ENCODE data around the gene LOXHD1. TPM values are rescaled to one million over a fixed set of nuclear protein-coding genes. Genes with fewer than 3 reads are reported as not detected.

The LOXHD1 gene
- total and polyA plus RNA-seq, 2 donors (not counting 1 experiment from before 2014, with no cell fraction given), result not detected

- Histone ChIP-seq H3K36me3 (replicated peaks in 1 of 2; ENCODE audit: control extremely low read depth in 1 of 2, control insufficient read depth in 1 of 2, extremely low read depth in 1 of 2, insufficient read depth in 2 of 2, low read length in 1 of 2) (no peaks in the 10 kb centered on the region), H3K79me2 (ENCODE audit: control insufficient read depth, insufficient read depth, low read length) (no peaks in the 10 kb centered on the region), H3K27me3 (replicated peaks in 1 of 4; ENCODE audit: control extremely low read depth in 1 of 4, control insufficient read depth in 3 of 4, insufficient read depth in 4 of 4, low read length in 3 of 4) (peaks cover 0 to 9% (median 0%) of the 10 kb centered on the region in 4 experiments), H4K20me1 (ENCODE audit: control insufficient read depth, insufficient read depth, low read length, poor library complexity, severe bottlenecking) (no peaks in the 10 kb centered on the region), H3K9ac (ENCODE audit: low read length) (no peak overlapping the region), H3K27ac (ENCODE audit: low read length in 2 of 2) (no peak overlapping the region), H2AFZ (ENCODE audit: insufficient read depth, low read depth, low read length, poor library complexity, severe bottlenecking) (no peak overlapping the region), H3K4me3 (ENCODE audit: control extremely low read depth in 1 of 5, extremely low read depth in 1 of 5, insufficient read depth in 1 of 5, low read depth in 2 of 5, low read length in 4 of 5) (no peak overlapping the region), H3K4me1 (ENCODE audit: control insufficient read depth in 2 of 2, insufficient read depth in 2 of 2, low read length in 2 of 2) (no peaks in the 10 kb centered on the region), H3K4me2 (replicated peaks; ENCODE audit: low read depth, low read length, poor library complexity, severe bottlenecking) (no peak overlapping the region), H3K9me3 (ENCODE audit: control extremely low read depth in 1 of 3, control insufficient read depth in 2 of 3, insufficient read depth in 1 of 3, low read length in 2 of 3) (no peaks in the 10 kb centered on the region)
- H3K27ac Mint-ChIP-seq, result no peak overlapping the region
- POLR2A ChIA-PET, result no interaction called here
- peaks cover 7% of the 10 kb centered on the region for H3K27me3 Mint-ChIP-seq
- no peak overlapping the region for H3K4me3 Mint-ChIP-seq
- H3K9me3 Mint-ChIP-seq (ENCODE audit: insufficient read depth), result no peaks in the 10 kb centered on the region
- CTCF ChIA-PET, result no interaction called here
- ATAC-seq (ENCODE audit: low read depth) (no peak), DNase-seq (no peak)
- WGBS (ENCODE audit: insufficient coverage), result 93% methylated on average over 6 of the region's 6 CpGs
- TF ChIP-seq, protein P1, sequence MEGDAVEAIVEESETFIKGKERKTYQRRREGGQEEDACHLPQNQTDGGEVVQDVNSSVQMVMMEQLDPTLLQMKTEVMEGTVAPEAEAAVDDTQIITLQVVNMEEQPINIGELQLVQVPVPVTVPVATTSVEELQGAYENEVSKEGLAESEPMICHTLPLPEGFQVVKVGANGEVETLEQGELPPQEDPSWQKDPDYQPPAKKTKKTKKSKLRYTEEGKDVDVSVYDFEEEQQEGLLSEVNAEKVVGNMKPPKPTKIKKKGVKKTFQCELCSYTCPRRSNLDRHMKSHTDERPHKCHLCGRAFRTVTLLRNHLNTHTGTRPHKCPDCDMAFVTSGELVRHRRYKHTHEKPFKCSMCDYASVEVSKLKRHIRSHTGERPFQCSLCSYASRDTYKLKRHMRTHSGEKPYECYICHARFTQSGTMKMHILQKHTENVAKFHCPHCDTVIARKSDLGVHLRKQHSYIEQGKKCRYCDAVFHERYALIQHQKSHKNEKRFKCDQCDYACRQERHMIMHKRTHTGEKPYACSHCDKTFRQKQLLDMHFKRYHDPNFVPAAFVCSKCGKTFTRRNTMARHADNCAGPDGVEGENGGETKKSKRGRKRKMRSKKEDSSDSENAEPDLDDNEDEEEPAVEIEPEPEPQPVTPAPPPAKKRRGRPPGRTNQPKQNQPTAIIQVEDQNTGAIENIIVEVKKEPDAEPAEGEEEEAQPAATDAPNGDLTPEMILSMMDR (IDR thresholded peaks at IDR 0.05), result no peak
- no peak for TF ChIP-seq EZH2 (IDR thresholded peaks at IDR 0.05; ENCODE audit: borderline replicate concordance, insufficient read depth, low read depth, low read length, poor library complexity, severe bottlenecking)
- intact Hi-C loops (cut with micrococcal nuclease), result no loop called here
- no peaks in the 10 kb centered on the region for H3K4me1 Mint-ChIP-seq
Measured at GRCh38 chr18:46639386-46639785, 17.6 kb downstream of the LOXHD1 start.

DNA sequence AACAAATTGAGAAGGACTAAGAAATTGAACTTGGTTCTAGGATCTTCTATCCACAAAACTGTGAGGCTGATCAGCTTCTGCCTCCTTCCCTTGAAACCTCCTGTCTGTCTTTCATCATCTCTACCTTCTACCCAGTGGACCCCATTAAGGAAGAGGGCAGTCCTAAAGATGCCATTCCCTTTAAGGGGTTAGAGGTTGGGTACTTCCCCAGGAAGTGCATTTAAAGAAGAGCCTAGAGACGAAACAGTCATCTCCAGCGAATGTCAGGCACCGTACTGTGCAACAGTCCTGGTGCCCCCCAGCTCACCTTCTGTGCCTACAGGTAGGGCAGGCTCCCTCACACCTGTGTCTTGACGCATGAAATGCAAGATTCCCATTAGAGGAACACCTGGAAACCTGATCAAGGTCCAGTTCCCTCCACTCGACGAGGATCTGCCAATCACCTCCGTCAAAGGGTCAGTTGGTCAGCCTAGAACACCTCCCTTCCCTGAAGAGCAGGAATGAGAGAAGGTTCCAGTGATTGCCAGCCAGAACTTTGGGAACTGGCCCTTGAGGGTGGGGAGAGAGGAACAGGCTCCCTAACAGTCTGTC lies 20.9 kb downstream of the LOXHD1 start:
- ChIA-PET POLR2A (no interaction called here), CTCF (no interaction called here)
- no peaks in the 10 kb centered on the region for H3K36me3 ChIP-seq (replicated peaks in 1 of 2; ENCODE audit: control extremely low read depth in 1 of 2, control insufficient read depth in 1 of 2, extremely low read depth in 1 of 2, insufficient read depth in 2 of 2, low read length in 1 of 2)
- TF ChIP-seq, protein P1 (IDR thresholded peaks at IDR 0.05), result no peak
- intact Hi-C loops (cut with micrococcal nuclease), result no loop called here
- H3K27me3 Mint-ChIP-seq, result peaks cover 11% of the 10 kb centered on the region
- DNase-seq (no peak), ATAC-seq (ENCODE audit: low read depth) (no peak)
- no peak overlapping the region for H2AFZ ChIP-seq (ENCODE audit: insufficient read depth, low read depth, low read length, poor library complexity, severe bottlenecking)
- WGBS (ENCODE audit: insufficient coverage), result 81% methylated on average over 7 of the region's 7 CpGs
- H4K20me1 ChIP-seq (ENCODE audit: control insufficient read depth, insufficient read depth, low read length, poor library complexity, severe bottlenecking), result no peaks in the 10 kb centered on the region
- H3K4me1 ChIP-seq (ENCODE audit: control insufficient read depth in 2 of 2, insufficient read depth in 2 of 2, low read length in 2 of 2), result no peaks in the 10 kb centered on the region
- no peaks in the 10 kb centered on the region for H3K9me3 Mint-ChIP-seq (ENCODE audit: insufficient read depth)
- H3K9ac ChIP-seq (ENCODE audit: low read length), result no peak overlapping the region
- no peaks in the 10 kb centered on the region for H3K4me1 Mint-ChIP-seq
- peaks cover 0 to 8% (median 0%) of the 10 kb centered on the region in 3 donors for H3K9me3 ChIP-seq (ENCODE audit: control extremely low read depth in 1 of 3, control insufficient read depth in 2 of 3, insufficient read depth in 1 of 3, low read length in 2 of 3)
- H3K79me2 ChIP-seq (ENCODE audit: control insufficient read depth, insufficient read depth, low read length), result no peaks in the 10 kb centered on the region
- no peak overlapping the region for H3K27ac ChIP-seq (ENCODE audit: low read length in 2 of 2)
- H3K27me3 ChIP-seq (replicated peaks in 1 of 4; ENCODE audit: control extremely low read depth in 1 of 4, control insufficient read depth in 3 of 4, insufficient read depth in 4 of 4, low read length in 3 of 4), result peaks cover 0 to 3% (median 0%) of the 10 kb centered on the region in 4 experiments
- no peak overlapping the region for H3K4me3 ChIP-seq (ENCODE audit: control extremely low read depth in 1 of 5, extremely low read depth in 1 of 5, insufficient read depth in 1 of 5, low read depth in 2 of 5, low read length in 4 of 5)
- H3K4me2 ChIP-seq (replicated peaks; ENCODE audit: low read depth, low read length, poor library complexity, severe bottlenecking), result no peak overlapping the region
- H3K4me3 Mint-ChIP-seq, result no peak overlapping the region
- H3K27ac Mint-ChIP-seq, result no peak overlapping the region

Measured in B cell (primary cell).